Panc1 (cell line): ENCODE data around the gene DLG2. TPM values are rescaled to one million over a fixed set of nuclear protein-coding genes. Genes with fewer than 3 reads are reported as not detected.

Source experiments
- ATAC-seq: fragments of 200-7000 bp; cut with Tn5 transposase; 2 replicates; pipeline ENCODE4 v1.9.1; 2020; ENCODE audit warnings: mild to moderate bottlenecking, moderate library complexity
- BruUV-seq: library from RNA; stranded (reverse); fragments of 400-500 nt; replicated peaks from 2 replicates; lab custom pipeline; 2021; lab: Mats Ljungman, UMichigan
- CTCF ChIA-PET: fragments of 300-600 bp; sonication (Branson Sonifier 250); formaldehyde crosslinking; loops from one replicate; lab custom pipeline; 2022; ENCODE audit warnings: antibody characterized with exemption; lab: Charles Lee
- POLR2A ChIA-PET: fragments of 300-600 bp; sonication (Branson Sonifier 250); formaldehyde crosslinking; loops from one replicate; lab custom pipeline; 2022; ENCODE audit warnings: antibody characterized with exemption; lab: Charles Lee
- DNase-seq: peaks from one replicate; pipeline ENCODE4 v3.0.0-alpha.2; 2010; ENCODE audit warnings: low read depth, low spot score
- H3K27ac ChIP-seq: 2 replicates; pipeline ENCODE4 v1.5.1; 2011; ENCODE audit warnings: mild to moderate bottlenecking, low read length, inconsistent platforms
- H3K27me3 ChIP-seq: fragments of 200-500 bp; sonication (Bioruptor generic); 2 replicates; pipeline ENCODE4 v1.6.0; 2014; ENCODE audit warnings: low read length, inconsistent platforms; ENCODE audit not compliant: control insufficient read depth, insufficient read depth
- H3K36me3 ChIP-seq: fragments of 200-500 bp; sonication (Bioruptor generic); 2 replicates; pipeline ENCODE4 v1.5.1; 2014; ENCODE audit warnings: inconsistent platforms, mild to moderate bottlenecking, low read length, moderate library complexity; ENCODE audit not compliant: control insufficient read depth, insufficient read depth
- H3K4me1 ChIP-seq: 2 replicates; pipeline ENCODE4 v1.5.1; 2011; ENCODE audit warnings: inconsistent platforms, mild to moderate bottlenecking, low read length, moderate library complexity; ENCODE audit not compliant: control insufficient read depth, insufficient read depth
- H3K4me3 ChIP-seq, 2 experiments: 2 replicates each; pipeline ENCODE4 v1.5.1; 2011 to 2012; ENCODE audit warnings: low read depth in 2 of 2, low read length in 2 of 2, mild to moderate bottlenecking in 2 of 2, inconsistent platforms in 1 of 2, moderate library complexity in 1 of 2
- H3K9me3 ChIP-seq: fragments of 200-500 bp; sonication (Bioruptor generic); 2 replicates; pipeline ENCODE4 v1.5.1; 2014; ENCODE audit warnings: low read depth, mild to moderate bottlenecking, inconsistent platforms, low read length, moderate library complexity; ENCODE audit not compliant: control insufficient read depth, insufficient read depth
- POLR2AphosphoS5 ChIP-seq: IDR thresholded peaks from 2 replicates; pipeline ENCODE4 v1.6.1; 2012; ENCODE audit warnings: mild to moderate bottlenecking, low read depth, low read length, moderate library complexity
- SIN3A ChIP-seq: IDR thresholded peaks from 2 replicates; pipeline ENCODE4 v1.6.1; 2012; ENCODE audit warnings: low read depth, mild to moderate bottlenecking, low read length, moderate library complexity, borderline replicate concordance; ENCODE audit not compliant: insufficient read depth
- TCF7L2 ChIP-seq: IDR thresholded peaks from 2 replicates; pipeline ENCODE4 v1.6.1; 2011; ENCODE audit warnings: mild to moderate bottlenecking, low read depth, low read length, inconsistent platforms
- in situ Hi-C: cut with HindIII; loops from 2 replicates; pipeline ENCODE4 v1.10.0; 2016; ENCODE audit warnings: low sequenced_read_pairs, low pct_unique_long_range_greater_than_20kb
- intact Hi-C: fragments of 100-400 bp; cut with micrococcal nuclease; formaldehyde crosslinking; loops from one replicate; pipeline ENCODE4 v1.10.0; 2022; ENCODE audit not compliant: unreplicated experiment
- total RNA-seq: library from RNA; stranded (reverse); gene quantifications from one replicate; pipeline ENCODE4 v1.2.1, GENCODE V29; 2021; ENCODE audit not compliant: unreplicated experiment
- TF ChIP-seq, protein P1 (sequence below), 2 experiments: IDR thresholded peaks; 2 replicates each; pipeline ENCODE4 v1.6.1; 2011 to 2012; ENCODE audit warnings: low read depth in 2 of 2, control low read depth in 1 of 2, low read length in 1 of 2, mild to moderate bottlenecking in 1 of 2, moderate library complexity in 1 of 2; ENCODE audit not compliant: insufficient read depth in 1 of 2
- TF ChIP-seq, protein P2 (sequence below): fragments of 450-650 bp; IDR thresholded peaks from 2 replicates; pipeline ENCODE4 v1.5.1; 2017; ENCODE audit warnings: mild to moderate bottlenecking

Gene DLG2
- total RNA-seq, 1 experiment from 2014 or later: 4.2 TPM

GRCh38 chr11:84882056-84882455 is 745.1 kb downstream of the DLG2 start:
- ChIA-PET POLR2A (no interaction called here), CTCF (no interaction called here)
- no peak for ATAC-seq
- TF ChIP-seq TCF7L2: no peak
- TF ChIP-seq, protein P1, sequence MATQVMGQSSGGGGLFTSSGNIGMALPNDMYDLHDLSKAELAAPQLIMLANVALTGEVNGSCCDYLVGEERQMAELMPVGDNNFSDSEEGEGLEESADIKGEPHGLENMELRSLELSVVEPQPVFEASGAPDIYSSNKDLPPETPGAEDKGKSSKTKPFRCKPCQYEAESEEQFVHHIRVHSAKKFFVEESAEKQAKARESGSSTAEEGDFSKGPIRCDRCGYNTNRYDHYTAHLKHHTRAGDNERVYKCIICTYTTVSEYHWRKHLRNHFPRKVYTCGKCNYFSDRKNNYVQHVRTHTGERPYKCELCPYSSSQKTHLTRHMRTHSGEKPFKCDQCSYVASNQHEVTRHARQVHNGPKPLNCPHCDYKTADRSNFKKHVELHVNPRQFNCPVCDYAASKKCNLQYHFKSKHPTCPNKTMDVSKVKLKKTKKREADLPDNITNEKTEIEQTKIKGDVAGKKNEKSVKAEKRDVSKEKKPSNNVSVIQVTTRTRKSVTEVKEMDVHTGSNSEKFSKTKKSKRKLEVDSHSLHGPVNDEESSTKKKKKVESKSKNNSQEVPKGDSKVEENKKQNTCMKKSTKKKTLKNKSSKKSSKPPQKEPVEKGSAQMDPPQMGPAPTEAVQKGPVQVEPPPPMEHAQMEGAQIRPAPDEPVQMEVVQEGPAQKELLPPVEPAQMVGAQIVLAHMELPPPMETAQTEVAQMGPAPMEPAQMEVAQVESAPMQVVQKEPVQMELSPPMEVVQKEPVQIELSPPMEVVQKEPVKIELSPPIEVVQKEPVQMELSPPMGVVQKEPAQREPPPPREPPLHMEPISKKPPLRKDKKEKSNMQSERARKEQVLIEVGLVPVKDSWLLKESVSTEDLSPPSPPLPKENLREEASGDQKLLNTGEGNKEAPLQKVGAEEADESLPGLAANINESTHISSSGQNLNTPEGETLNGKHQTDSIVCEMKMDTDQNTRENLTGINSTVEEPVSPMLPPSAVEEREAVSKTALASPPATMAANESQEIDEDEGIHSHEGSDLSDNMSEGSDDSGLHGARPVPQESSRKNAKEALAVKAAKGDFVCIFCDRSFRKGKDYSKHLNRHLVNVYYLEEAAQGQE (IDR thresholded peaks at IDR 0.05; ENCODE audit: insufficient read depth in 1 of 2, low read depth in 2 of 2, low read length in 1 of 2): no peak
- TF ChIP-seq, protein P2, sequence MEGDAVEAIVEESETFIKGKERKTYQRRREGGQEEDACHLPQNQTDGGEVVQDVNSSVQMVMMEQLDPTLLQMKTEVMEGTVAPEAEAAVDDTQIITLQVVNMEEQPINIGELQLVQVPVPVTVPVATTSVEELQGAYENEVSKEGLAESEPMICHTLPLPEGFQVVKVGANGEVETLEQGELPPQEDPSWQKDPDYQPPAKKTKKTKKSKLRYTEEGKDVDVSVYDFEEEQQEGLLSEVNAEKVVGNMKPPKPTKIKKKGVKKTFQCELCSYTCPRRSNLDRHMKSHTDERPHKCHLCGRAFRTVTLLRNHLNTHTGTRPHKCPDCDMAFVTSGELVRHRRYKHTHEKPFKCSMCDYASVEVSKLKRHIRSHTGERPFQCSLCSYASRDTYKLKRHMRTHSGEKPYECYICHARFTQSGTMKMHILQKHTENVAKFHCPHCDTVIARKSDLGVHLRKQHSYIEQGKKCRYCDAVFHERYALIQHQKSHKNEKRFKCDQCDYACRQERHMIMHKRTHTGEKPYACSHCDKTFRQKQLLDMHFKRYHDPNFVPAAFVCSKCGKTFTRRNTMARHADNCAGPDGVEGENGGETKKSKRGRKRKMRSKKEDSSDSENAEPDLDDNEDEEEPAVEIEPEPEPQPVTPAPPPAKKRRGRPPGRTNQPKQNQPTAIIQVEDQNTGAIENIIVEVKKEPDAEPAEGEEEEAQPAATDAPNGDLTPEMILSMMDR: no peak
- TF ChIP-seq SIN3A: no peak
- no peak for TF ChIP-seq POLR2AphosphoS5
- no TSS peak for BruUV-seq
- H3K27me3 ChIP-seq: no peaks in the 10 kb centered on the region
- in situ Hi-C loops: no loop called here
- H3K27ac ChIP-seq: no peak overlapping the region
- no peaks in the 10 kb centered on the region for H3K36me3 ChIP-seq
- no peak for DNase-seq
- intact Hi-C loops: no loop called here
- no peak overlapping the region for H3K4me3 ChIP-seq
- no peaks in the 10 kb centered on the region for H3K4me1 ChIP-seq
- H3K9me3 ChIP-seq: no peaks in the 10 kb centered on the region

GRCh38 chr11:84871116-84871515 is 756.0 kb downstream of the DLG2 start:
- intact Hi-C loops: no loop called here

More at GRCh38 chr11:84871116-84871515, 756.0 kb downstream of the DLG2 start:
- BruUV-seq: no TSS peak
- no peak for DNase-seq
- ATAC-seq: no peak
- Histone ChIP-seq H3K27me3 (no peaks in the 10 kb centered on the region; the same call in 1 of the 2 replicates), H3K4me1 (no peaks in the 10 kb centered on the region), H3K27ac (no peak overlapping the region), H3K9me3 (no peaks in the 10 kb centered on the region), H3K4me3 (no peak overlapping the region), H3K36me3 (no peaks in the 10 kb centered on the region)
- CTCF ChIA-PET: no interaction called here
- in situ Hi-C loops: no loop called here
- no peak for TF ChIP-seq SIN3A
- TF ChIP-seq, protein P1 (IDR thresholded peaks at IDR 0.05; ENCODE audit: insufficient read depth in 1 of 2, low read depth in 2 of 2, low read length in 1 of 2): no peak
- POLR2A ChIA-PET: no interaction called here
